Panc1 (cell line): ENCODE data around the gene RMND5A.

Experiments
- CTCF ChIP-seq: fragments of 450-650 bp; IDR thresholded peaks from 2 replicates; pipeline ENCODE4 v1.5.1; 2017; ENCODE audit warnings: mild to moderate bottlenecking
- POLR2AphosphoS5 ChIP-seq: IDR thresholded peaks from 2 replicates; pipeline ENCODE4 v1.6.1; 2012; ENCODE audit warnings: mild to moderate bottlenecking, low read depth, low read length, moderate library complexity
- TF ChIP-seq, protein P1 (sequence below), 2 experiments: IDR thresholded peaks; 2 replicates each; pipeline ENCODE4 v1.6.1; 2011 to 2012; ENCODE audit warnings: low read depth in 2 of 2, control low read depth in 1 of 2, low read length in 1 of 2, mild to moderate bottlenecking in 1 of 2, moderate library complexity in 1 of 2; ENCODE audit not compliant: insufficient read depth in 1 of 2

- TF ChIP-seq POLR2AphosphoS5: no peak
- TF ChIP-seq CTCF: no peak
- TF ChIP-seq, protein P1, sequence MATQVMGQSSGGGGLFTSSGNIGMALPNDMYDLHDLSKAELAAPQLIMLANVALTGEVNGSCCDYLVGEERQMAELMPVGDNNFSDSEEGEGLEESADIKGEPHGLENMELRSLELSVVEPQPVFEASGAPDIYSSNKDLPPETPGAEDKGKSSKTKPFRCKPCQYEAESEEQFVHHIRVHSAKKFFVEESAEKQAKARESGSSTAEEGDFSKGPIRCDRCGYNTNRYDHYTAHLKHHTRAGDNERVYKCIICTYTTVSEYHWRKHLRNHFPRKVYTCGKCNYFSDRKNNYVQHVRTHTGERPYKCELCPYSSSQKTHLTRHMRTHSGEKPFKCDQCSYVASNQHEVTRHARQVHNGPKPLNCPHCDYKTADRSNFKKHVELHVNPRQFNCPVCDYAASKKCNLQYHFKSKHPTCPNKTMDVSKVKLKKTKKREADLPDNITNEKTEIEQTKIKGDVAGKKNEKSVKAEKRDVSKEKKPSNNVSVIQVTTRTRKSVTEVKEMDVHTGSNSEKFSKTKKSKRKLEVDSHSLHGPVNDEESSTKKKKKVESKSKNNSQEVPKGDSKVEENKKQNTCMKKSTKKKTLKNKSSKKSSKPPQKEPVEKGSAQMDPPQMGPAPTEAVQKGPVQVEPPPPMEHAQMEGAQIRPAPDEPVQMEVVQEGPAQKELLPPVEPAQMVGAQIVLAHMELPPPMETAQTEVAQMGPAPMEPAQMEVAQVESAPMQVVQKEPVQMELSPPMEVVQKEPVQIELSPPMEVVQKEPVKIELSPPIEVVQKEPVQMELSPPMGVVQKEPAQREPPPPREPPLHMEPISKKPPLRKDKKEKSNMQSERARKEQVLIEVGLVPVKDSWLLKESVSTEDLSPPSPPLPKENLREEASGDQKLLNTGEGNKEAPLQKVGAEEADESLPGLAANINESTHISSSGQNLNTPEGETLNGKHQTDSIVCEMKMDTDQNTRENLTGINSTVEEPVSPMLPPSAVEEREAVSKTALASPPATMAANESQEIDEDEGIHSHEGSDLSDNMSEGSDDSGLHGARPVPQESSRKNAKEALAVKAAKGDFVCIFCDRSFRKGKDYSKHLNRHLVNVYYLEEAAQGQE (IDR thresholded peaks at IDR 0.05; ENCODE audit: insufficient read depth in 1 of 2, low read depth in 2 of 2, low read length in 1 of 2): no peak
Observed at GRCh38 chr2:86760371-86760770, 40.3 kb downstream of the RMND5A start.
